SK-N-SH (cell line): Measurements from ENCODE around the gene BLZF1. TPM values are rescaled to one million over a fixed set of nuclear protein-coding genes. Genes with fewer than 3 reads are reported as not detected.

Experiments
- CTCF ChIA-PET: fragments of 300-600, 350-600 bp; formaldehyde crosslinking; extraction: SDS; loops from one replicate; lab custom pipeline; 2021; lab: Yijun Ruan, JAX
- POLR2A ChIA-PET: fragments of 350-600 bp; sonication (Branson Sonifier 250); formaldehyde crosslinking; extraction: SDS; loops from one replicate; lab custom pipeline; 2020; ENCODE audit warnings: antibody characterized with exemption, inconsistent platforms; lab: Yijun Ruan, JAX
- DNase-seq: peaks from one replicate; pipeline ENCODE4 v3.0.0; 2012
- H2AFZ ChIP-seq: fragments of 200-600 bp; sonication (generic); 2 replicates; pipeline ENCODE4 v1.8.1; 2016; ENCODE audit warnings: antibody characterized with exemption, mild to moderate bottlenecking, low read depth
- H3F3A ChIP-seq: fragments of 200-600 bp; sonication (generic); replicated peaks from 2 replicates; pipeline ENCODE3; 2016; ENCODE audit warnings: antibody characterized with exemption, mild to moderate bottlenecking; ENCODE audit not compliant: insufficient read depth
- H3K27ac ChIP-seq, 2 experiments: fragments of 200-500 bp in 1 of 2; fragments of 200-600 bp in 1 of 2; sonication (Bioruptor generic) in 1 of 2; sonication (generic), shearing (Covaris generic) in 1 of 2; 2 replicates each; pipeline versions ENCODE4 v1.5.1 to v1.6.1; 2014 to 2016; ENCODE audit warnings: low read depth in 2 of 2, inconsistent platforms in 1 of 2, low read length in 1 of 2, mild to moderate bottlenecking in 1 of 2, mixed read lengths in 1 of 2
- H3K27me3 ChIP-seq: fragments of 200-600 bp; sonication (generic), shearing (Covaris generic); 2 replicates; pipeline ENCODE4 v1.6.1; 2016; ENCODE audit warnings: mixed run types; ENCODE audit not compliant: insufficient read depth
- H3K36me3 ChIP-seq, 2 experiments: fragments of 200-500 bp in 1 of 2; fragments of 200-600 bp in 1 of 2; sonication (Bioruptor generic) in 1 of 2; sonication (generic) in 1 of 2; replicated peaks in 1 of 2; 2 replicates each; pipeline versions ENCODE3 to v1.5.1; 2014 to 2016; ENCODE audit warnings: low read length in 1 of 2, mild to moderate bottlenecking in 1 of 2; ENCODE audit not compliant: insufficient read depth in 2 of 2, control insufficient read depth in 1 of 2
- H3K4me1 ChIP-seq, 2 experiments: fragments of 200-500 bp in 1 of 2; fragments of 200-600 bp in 1 of 2; sonication (Bioruptor generic) in 1 of 2; sonication (generic), shearing (Covaris generic) in 1 of 2; 2 replicates each; pipeline versions ENCODE4 v1.5.1 to v1.6.1; 2014 to 2016; ENCODE audit warnings: low read depth in 1 of 2, low read length in 1 of 2, mixed run types in 1 of 2; ENCODE audit not compliant: insufficient read depth in 2 of 2, control insufficient read depth in 1 of 2
- H3K4me2 ChIP-seq: fragments of 200-600 bp; sonication (generic), shearing (Covaris generic); 2 replicates; pipeline ENCODE4 v1.6.1; 2017; ENCODE audit warnings: mixed run types
- H3K4me3 ChIP-seq, 2 experiments: fragments of 200-500 bp in 1 of 2; fragments of 200-600 bp in 1 of 2; sonication (Bioruptor generic) in 1 of 2; sonication (generic), shearing (Covaris generic) in 1 of 2; 2 replicates each; pipeline versions ENCODE4 v1.5.1 to v1.8.1; 2014 to 2016; ENCODE audit warnings: low read depth in 2 of 2, inconsistent platforms in 1 of 2, low read length in 1 of 2, mild to moderate bottlenecking in 1 of 2, mixed read lengths in 1 of 2, moderate library complexity in 1 of 2
- H3K79me2 ChIP-seq: fragments of 200-600 bp; sonication (generic); 2 replicates; pipeline ENCODE4 v1.8.1; 2017; ENCODE audit warnings: mild to moderate bottlenecking; ENCODE audit not compliant: insufficient read depth
- H3K9ac ChIP-seq: fragments of 200-600 bp; sonication (generic); 2 replicates; pipeline ENCODE4 v1.6.1; 2017; ENCODE audit warnings: mixed run types
- H3K9me2 ChIP-seq: fragments of 200-600 bp; sonication (generic); 2 replicates; pipeline ENCODE4 v1.6.1; 2017; ENCODE audit warnings: mixed run types
- H3K9me3 ChIP-seq: fragments of 200-600 bp; sonication (generic); 2 replicates; pipeline ENCODE4 v1.6.1; 2017; ENCODE audit warnings: mixed run types, mild to moderate bottlenecking, moderate library complexity
- H4K20me1 ChIP-seq: fragments of 200-600 bp; sonication (generic); 2 replicates; pipeline ENCODE4 v1.6.1; 2017; ENCODE audit warnings: mild to moderate bottlenecking, mixed run types; ENCODE audit not compliant: insufficient read depth
- CTCF ChIP-seq: fragments of 200-600 bp; sonication (generic); IDR thresholded peaks from 2 replicates; pipeline ENCODE4 v1.6.1; 2017; ENCODE audit warnings: antibody characterized with exemption, mild to moderate bottlenecking, moderate library complexity
- ELF1 ChIP-seq: IDR thresholded peaks from 2 replicates; pipeline ENCODE4 v1.4.0; 2012
- EZH2phosphoT487 ChIP-seq: fragments of 200-600 bp; sonication (generic); IDR thresholded peaks from 2 replicates; pipeline ENCODE4 v1.6.1; 2017; ENCODE audit warnings: low read depth, mixed run types, mild to moderate bottlenecking, antibody characterized with exemption, moderate library complexity, borderline replicate concordance
- FOSL2 ChIP-seq: IDR thresholded peaks from 2 replicates; pipeline ENCODE4 v1.4.0; 2012; ENCODE audit warnings: low read depth, mild to moderate bottlenecking, moderate library complexity, borderline replicate concordance
- FOXJ3 ChIP-seq: sonication (generic); formaldehyde crosslinking; IDR thresholded peaks from 2 replicates; pipeline ENCODE4 v1.5.1; 2020; ENCODE audit warnings: mild to moderate bottlenecking, missing genetic modification reagents
- FOXM1 ChIP-seq: IDR thresholded peaks from 2 replicates; pipeline ENCODE4 v1.4.0; 2012; ENCODE audit warnings: low read depth, mild to moderate bottlenecking
- MAX ChIP-seq: IDR thresholded peaks from 2 replicates; pipeline ENCODE4 v1.4.0; 2012; ENCODE audit warnings: low read depth
- MEF2A ChIP-seq: IDR thresholded peaks from 2 replicates; pipeline ENCODE4 v1.4.0; 2012; ENCODE audit warnings: low read depth, borderline replicate concordance
- NFIC ChIP-seq: IDR thresholded peaks from 2 replicates; pipeline ENCODE4 v1.4.0; 2012; ENCODE audit warnings: borderline replicate concordance
- NRF1 ChIP-seq: IDR thresholded peaks from 2 replicates; pipeline ENCODE4 v1.6.1; 2012; ENCODE audit warnings: low read depth, mild to moderate bottlenecking, low read length
- PBX3 ChIP-seq: IDR thresholded peaks from 2 replicates; pipeline ENCODE4; 2012
- RAD21 ChIP-seq: IDR thresholded peaks from 2 replicates; pipeline ENCODE4 v1.6.1; 2012; ENCODE audit warnings: mild to moderate bottlenecking, low read length
- RCOR1 ChIP-seq: fragments of 150-350 bp; IDR thresholded peaks from 2 replicates; pipeline ENCODE4 v1.6.1; 2017; ENCODE audit warnings: antibody characterized with exemption, low read length
- REST ChIP-seq: IDR thresholded peaks from 2 replicates; pipeline ENCODE4 v1.6.1; 2012; ENCODE audit warnings: mild to moderate bottlenecking, low read depth, low read length, moderate library complexity
- RFX5 ChIP-seq: IDR thresholded peaks from 2 replicates; pipeline ENCODE4 v1.6.1; 2012; ENCODE audit warnings: mild to moderate bottlenecking, improper control_type of control experiment, low read length
- RXRA ChIP-seq: IDR thresholded peaks from 2 replicates; pipeline ENCODE4 v1.4.0; 2012; ENCODE audit warnings: low read depth, mild to moderate bottlenecking, borderline replicate concordance
- WGBS: methylation state at CpG from one replicate; pipeline ENCODE4 v1.1.6; 2017; ENCODE audit warnings: low lambda C conversion rate; 5-methylcytosine and 5-hydroxymethylcytosine counted together
- polyA plus RNA-seq, 3 experiments: library from polyadenylated mRNA; depleted of rRNA; stranded (reverse); fragments of >200 nt; gene quantifications; 2 replicates each; pipeline ENCODE4 v1.2.3, GENCODE V29; 2012

The BLZF1 gene
- polyA plus RNA-seq, 1 of the 3 experiments (the other 2 are of a cell fraction): 9.5 TPM

- Histone ChIP-seq H3K27ac (no peak overlapping the region), H3K4me1 (peaks cover 5 to 9% of the 10 kb centered on the region in 2 experiments; a peak in 2 of 4 replicates), H3F3A (peaks cover 12% of the 10 kb centered on the region), H3K9me2 (no peaks in the 10 kb centered on the region), H2AFZ (no peak overlapping the region), H3K4me2 (no peak overlapping the region), H3K4me3 (no peak overlapping the region)
- POLR2A ChIA-PET: no interaction called here
- TF ChIP-seq RAD21 (no peak), FOSL2 (no peak), ELF1 (no peak), NFIC (no peak), MEF2A (no peak), CTCF (no peak)
- TF ChIP-seq, all 33 proteins: peak for 0
- Histone ChIP-seq H4K20me1 (no peaks in the 10 kb centered on the region), H3K27me3 (no peaks in the 10 kb centered on the region), H3K9me3 (no peaks in the 10 kb centered on the region), H3K9ac (no peak overlapping the region), H3K79me2 (peaks cover 60% of the 10 kb centered on the region), H3K36me3 (peaks cover 5 to 29% of the 10 kb centered on the region in 2 experiments)
- CTCF ChIA-PET: interaction anchor here (0.8 to 2.8 kb wide), 5 partner anchors 8 to 1018 kb away, joined by 3 to 23 read pairs (median 3); partner anchors contain the start of gene BLZF1
- no peak for DNase-seq
- WGBS: 100% methylated on average over 1 of the region's 1 CpG
These were observed 7.6 kb upstream of the BLZF1 start for GRCh38 chr1:169360415-169360814.

- no peaks in the 10 kb centered on the region for H3K9me2 ChIP-seq
- 94% methylated on average over 7 of the region's 7 CpGs for WGBS
- H2AFZ ChIP-seq: no peak overlapping the region
- TF ChIP-seq MEF2A (no peak), MAX (no peak), NRF1 (no peak), EZH2phosphoT487 (no peak), RCOR1 (no peak), PBX3 (no peak), RFX5 (no peak), FOXJ3 (CRISPR knock-in tag) (no peak), RXRA (no peak), REST (no peak), FOXM1 (no peak)
- H3K9me3 ChIP-seq: no peaks in the 10 kb centered on the region
- H4K20me1 ChIP-seq: no peaks in the 10 kb centered on the region
- H3K27ac ChIP-seq: no peak overlapping the region
- ChIA-PET POLR2A (no interaction called here), CTCF (interaction anchor here (1.1 to 2.8 kb wide), 3 partner anchors 12 to 1019 kb away, joined by 3 to 23 read pairs (median 5); partner anchors contain the start of gene SLC19A2)
- H3K4me2 ChIP-seq: no peak overlapping the region
- H3F3A ChIP-seq: peaks cover 12% of the 10 kb centered on the region
- H3K4me3 ChIP-seq: no peak overlapping the region
- peaks cover 7 to 9% of the 10 kb centered on the region in 2 experiments; a peak in 3 of 4 replicates for H3K4me1 ChIP-seq
- DNase-seq: no peak
- peaks cover 68% of the 10 kb centered on the region for H3K79me2 ChIP-seq
- H3K9ac ChIP-seq: no peak overlapping the region
- H3K36me3 ChIP-seq: peaks cover 5 to 25% of the 10 kb centered on the region in 2 experiments
- no peaks in the 10 kb centered on the region for H3K27me3 ChIP-seq
These were observed 6.7 kb upstream of the BLZF1 start for GRCh38 chr1:169361281-169361680.
